PC-9 (cell line): Measurements from ENCODE around the gene ETV6.

Experiments used
- EZH2 ChIP-seq: fragments of 200-600 bp; sonication (generic); IDR thresholded peaks from 2 replicates; pipeline ENCODE4 v1.8.0; 2017; ENCODE audit warnings: antibody characterized with exemption, low read depth
- TF ChIP-seq, protein P1 (sequence below): fragments of 200-600 bp; sonication (generic); conservative IDR thresholded peaks from 2 replicates; pipeline ENCODE4 v1.6.1; 2017; ENCODE audit warnings: mixed run types, antibody characterized with exemption, mild to moderate bottlenecking, moderate library complexity

DNA sequence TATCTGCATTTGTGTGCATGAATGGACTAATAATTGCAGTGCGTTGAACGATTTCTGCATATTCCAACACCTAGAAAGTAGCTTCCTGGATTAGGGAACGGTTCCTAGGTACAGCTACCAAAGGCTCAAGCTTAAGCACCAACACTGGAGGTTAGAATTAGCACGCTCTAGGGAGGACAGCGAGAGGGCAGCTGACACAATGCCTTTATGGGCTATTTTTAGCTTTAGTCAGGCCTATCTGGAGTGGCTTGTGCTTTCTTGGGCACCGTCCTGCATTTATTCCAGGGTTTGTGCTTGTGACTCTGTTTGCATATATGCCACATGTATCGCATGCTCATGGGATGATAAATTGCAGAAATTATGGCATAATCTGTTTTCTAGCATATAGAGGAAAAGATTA is 13.7 kb downstream of the ETV6 start:
- TF ChIP-seq, protein P1, sequence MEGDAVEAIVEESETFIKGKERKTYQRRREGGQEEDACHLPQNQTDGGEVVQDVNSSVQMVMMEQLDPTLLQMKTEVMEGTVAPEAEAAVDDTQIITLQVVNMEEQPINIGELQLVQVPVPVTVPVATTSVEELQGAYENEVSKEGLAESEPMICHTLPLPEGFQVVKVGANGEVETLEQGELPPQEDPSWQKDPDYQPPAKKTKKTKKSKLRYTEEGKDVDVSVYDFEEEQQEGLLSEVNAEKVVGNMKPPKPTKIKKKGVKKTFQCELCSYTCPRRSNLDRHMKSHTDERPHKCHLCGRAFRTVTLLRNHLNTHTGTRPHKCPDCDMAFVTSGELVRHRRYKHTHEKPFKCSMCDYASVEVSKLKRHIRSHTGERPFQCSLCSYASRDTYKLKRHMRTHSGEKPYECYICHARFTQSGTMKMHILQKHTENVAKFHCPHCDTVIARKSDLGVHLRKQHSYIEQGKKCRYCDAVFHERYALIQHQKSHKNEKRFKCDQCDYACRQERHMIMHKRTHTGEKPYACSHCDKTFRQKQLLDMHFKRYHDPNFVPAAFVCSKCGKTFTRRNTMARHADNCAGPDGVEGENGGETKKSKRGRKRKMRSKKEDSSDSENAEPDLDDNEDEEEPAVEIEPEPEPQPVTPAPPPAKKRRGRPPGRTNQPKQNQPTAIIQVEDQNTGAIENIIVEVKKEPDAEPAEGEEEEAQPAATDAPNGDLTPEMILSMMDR: no peak
- TF ChIP-seq EZH2: no peak
